ENCODE data around the gene ELL3.

GRCh38 chr15:43763819-43764446 lies 12.8 kb downstream of the ELL3 start:
- no peak for TF ChIP-seq BRCA1 (IDR thresholded peaks at IDR 0.05; ENCODE audit: low read depth, low read length)
- no peak for TF ChIP-seq JUND (IDR thresholded peaks at IDR 0.05; ENCODE audit: low read depth, low read length)
- no peak for TF ChIP-seq MYC (IDR thresholded peaks at IDR 0.05; ENCODE audit: insufficient read depth, insufficient read length, insufficient replicate concordance, low read length, severe bottlenecking)
- no peak for TF ChIP-seq POLR2A (IDR thresholded peaks at IDR 0.05; ENCODE audit: low read depth, low read length)

Data from GM12878 (cell line).